Measurements from ENCODE around the gene TMEM107. TPM values are rescaled to one million over a fixed set of nuclear protein-coding genes. Genes with fewer than 3 reads are reported as not detected.
A peak's percentile ranks its signal among the peaks of the same experiment; 100 is the strongest.

TMEM107 gene
- total RNA-seq, 4 donors from 2014 or later: 11.2 to 18.8 (median 15.5) TPM

DNA sequence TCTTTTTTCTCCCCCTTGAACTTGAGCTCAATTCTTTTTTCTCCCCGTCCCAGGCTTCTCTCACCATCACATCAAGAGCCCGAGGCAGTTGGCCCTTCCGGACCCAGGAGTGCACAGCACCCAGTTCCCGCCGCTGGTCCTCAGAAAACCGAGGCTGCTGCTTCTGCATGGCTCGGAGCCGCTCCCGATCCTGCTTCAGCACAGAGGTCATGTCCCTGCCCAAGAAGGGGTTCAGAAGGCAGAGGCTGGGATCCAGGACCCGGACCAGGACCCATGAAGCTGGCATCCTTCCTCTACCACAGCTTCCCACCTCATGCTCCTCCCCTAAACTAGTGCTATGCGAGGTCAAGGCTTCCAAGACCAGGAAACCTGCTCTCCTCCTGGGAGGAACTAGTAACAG, 34.4 kb downstream of the TMEM107 start:
- no peaks in the 10 kb centered on the region for H3K9me3 ChIP-seq
- peaks cover 11 to 75% of the 10 kb centered on the region in 2 donors for H3K36me3 ChIP-seq
- WGBS, 2 donors (ENCODE audit: low coverage in 1 of 2): no CpG with 5 or more reads among the region's 11 CpGs
- H3K27me3 ChIP-seq: no peaks in the 10 kb centered on the region
- H3K27ac ChIP-seq: peak overlapping the region in 3 of 4 donors; percentile 99 to 100 (median 99)
- no peak overlapping the region for H3K4me3 ChIP-seq
- no peak for ATAC-seq
- peaks cover 0 to 90% (median 9%) of the 10 kb centered on the region in 3 donors for H3K4me1 ChIP-seq
- TF ChIP-seq, protein P1, sequence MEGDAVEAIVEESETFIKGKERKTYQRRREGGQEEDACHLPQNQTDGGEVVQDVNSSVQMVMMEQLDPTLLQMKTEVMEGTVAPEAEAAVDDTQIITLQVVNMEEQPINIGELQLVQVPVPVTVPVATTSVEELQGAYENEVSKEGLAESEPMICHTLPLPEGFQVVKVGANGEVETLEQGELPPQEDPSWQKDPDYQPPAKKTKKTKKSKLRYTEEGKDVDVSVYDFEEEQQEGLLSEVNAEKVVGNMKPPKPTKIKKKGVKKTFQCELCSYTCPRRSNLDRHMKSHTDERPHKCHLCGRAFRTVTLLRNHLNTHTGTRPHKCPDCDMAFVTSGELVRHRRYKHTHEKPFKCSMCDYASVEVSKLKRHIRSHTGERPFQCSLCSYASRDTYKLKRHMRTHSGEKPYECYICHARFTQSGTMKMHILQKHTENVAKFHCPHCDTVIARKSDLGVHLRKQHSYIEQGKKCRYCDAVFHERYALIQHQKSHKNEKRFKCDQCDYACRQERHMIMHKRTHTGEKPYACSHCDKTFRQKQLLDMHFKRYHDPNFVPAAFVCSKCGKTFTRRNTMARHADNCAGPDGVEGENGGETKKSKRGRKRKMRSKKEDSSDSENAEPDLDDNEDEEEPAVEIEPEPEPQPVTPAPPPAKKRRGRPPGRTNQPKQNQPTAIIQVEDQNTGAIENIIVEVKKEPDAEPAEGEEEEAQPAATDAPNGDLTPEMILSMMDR (IDR thresholded peaks at IDR 0.05): no peak
- TF ChIP-seq POLR2AphosphoS5 (IDR thresholded peaks at IDR 0.05) (no peak), POLR2A (IDR thresholded peaks at IDR 0.05) (no peak), EP300 (IDR thresholded peaks at IDR 0.05) (no peak)

DNA sequence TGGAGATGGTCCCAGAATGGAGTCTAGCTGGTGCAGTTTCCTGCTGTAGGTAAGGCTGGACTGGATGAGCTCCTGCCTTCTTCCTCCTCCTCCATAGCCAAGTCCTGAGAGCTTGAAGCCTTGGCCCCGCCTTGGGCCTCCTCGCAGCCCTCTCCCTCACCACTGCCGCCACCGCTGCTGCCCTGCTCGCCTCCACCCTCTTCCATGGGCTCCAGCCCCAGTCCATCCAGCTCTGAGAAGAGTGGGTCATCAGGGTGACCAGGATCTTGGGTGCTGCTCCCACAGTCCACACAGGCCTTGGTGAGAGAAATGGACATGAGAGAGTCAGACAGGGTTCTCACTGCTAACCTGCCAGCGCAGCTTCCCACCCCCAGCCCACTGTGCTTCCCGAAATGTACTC, 35.1 kb downstream of the TMEM107 start:
- Histone ChIP-seq H3K27ac (peak overlapping the region in 3 of 4 donors; percentile 99 to 100 (median 99)), H3K4me1 (peaks cover 0 to 83% (median 9%) of the 10 kb centered on the region in 3 donors), H3K27me3 (no peaks in the 10 kb centered on the region), H3K36me3 (peaks cover 5 to 68% of the 10 kb centered on the region in 2 donors), H3K4me3 (no peak overlapping the region), H3K9me3 (no peaks in the 10 kb centered on the region)
- TF ChIP-seq POLR2AphosphoS5 (IDR thresholded peaks at IDR 0.05) (no peak), POLR2A (IDR thresholded peaks at IDR 0.05) (no peak), EP300 (IDR thresholded peaks at IDR 0.05) (no peak)
- TF ChIP-seq, protein P1 (IDR thresholded peaks at IDR 0.05): no peak
- no peak for ATAC-seq
- WGBS, 2 donors (ENCODE audit: low coverage in 1 of 2): 77 to 93% methylated on average over 4 of the region's 7 CpGs

DNA sequence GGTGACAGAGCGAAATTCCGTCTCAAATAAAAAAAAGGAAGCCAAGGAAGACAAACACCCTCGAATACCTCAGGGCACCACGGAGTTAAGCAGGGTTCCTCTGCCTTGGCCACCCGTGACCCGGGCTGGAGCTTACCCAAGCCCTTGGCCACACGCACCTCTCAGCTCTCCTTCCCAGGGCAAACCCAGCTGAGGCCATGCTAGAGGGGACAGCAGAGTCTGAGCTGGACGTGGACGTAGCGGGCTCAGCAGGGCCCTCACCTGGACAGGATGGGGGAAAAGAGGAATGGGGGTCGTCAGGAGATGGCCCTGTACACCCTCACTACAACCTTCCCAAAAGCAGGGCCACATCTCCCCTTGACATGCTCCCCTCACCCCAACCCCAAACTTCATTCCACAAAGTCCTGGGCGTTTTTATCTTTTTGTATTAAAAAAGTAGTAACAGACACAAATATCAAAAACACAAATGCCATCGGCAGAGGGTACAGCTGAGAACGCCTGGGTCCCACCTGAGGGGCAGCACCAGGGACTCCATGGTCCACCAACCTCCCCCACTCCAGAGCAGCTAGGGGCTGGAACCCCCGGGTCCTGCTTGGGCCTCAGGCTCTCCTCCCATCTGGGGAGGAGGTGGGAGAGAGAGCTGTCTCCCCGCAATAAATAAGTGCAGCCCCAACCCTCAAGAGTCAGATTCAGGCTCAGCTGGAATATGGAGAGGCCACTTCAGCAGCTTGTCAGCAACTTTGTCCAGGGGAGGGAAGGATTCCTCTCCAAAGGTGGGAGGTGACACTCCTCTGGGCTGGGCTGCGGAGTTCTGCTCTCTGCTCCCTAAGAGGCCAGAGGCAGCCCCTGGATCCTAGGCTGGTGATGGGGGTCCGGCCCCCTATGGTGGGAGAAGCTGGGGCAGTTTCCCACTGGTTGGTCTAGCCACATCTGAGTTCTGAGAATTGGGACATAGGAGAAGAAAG, 35.8 kb downstream of the TMEM107 start:
- H3K4me1 ChIP-seq: peaks cover 0 to 76% (median 9%) of the 10 kb centered on the region in 3 donors
- WGBS, 2 donors (ENCODE audit: low coverage in 1 of 2): 64 to 80% methylated on average over 1 to 7 of the region's 18 CpGs
- peak overlapping the region in 1 of 2 donors; percentile 0 for H3K4me3 ChIP-seq
- H3K27me3 ChIP-seq: no peaks in the 10 kb centered on the region
- peaks cover 3 to 62% of the 10 kb centered on the region in 2 donors for H3K36me3 ChIP-seq
- no peak for ATAC-seq
- TF ChIP-seq POLR2AphosphoS5 (IDR thresholded peaks at IDR 0.05) (no peak), EP300 (IDR thresholded peaks at IDR 0.05) (no peak), POLR2A (IDR thresholded peaks at IDR 0.05) (no peak)
- TF ChIP-seq, protein P1 (IDR thresholded peaks at IDR 0.05): no peak
- peak overlapping the region; percentile 88 to 100 (median 99) for H3K27ac ChIP-seq
- H3K9me3 ChIP-seq: no peaks in the 10 kb centered on the region

DNA sequence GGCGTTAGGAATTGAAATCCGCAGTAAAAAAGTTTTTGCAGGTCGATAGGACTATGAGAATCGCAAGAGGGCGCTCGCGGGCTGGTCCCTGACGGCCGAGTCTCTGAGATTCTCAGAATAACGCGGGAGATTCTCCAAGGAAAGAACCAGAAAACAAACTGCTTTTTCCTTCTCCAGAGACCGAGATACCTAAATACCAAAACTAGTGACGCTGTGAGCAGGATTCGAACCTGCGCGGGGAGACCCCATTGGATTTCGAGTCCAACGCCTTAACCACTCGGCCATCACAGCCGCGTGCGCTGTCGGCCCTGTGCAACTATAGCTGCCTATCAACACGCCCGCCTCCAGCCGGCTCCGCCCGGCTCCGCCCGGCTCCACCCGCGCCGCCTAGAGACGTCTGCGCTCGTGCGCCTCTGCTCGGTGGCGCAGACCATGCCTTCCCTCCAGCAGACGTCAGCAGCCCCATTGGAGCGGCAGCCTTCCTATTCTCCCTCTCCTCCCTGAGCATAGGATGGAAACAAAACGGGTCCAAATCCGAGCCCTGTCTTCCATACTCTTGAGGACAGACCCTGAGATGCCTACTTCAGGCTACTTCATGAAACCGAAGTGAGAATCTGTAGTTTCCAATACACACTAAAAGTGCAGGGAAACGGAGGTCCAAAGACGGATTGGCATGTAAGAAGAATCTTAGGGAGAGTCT, 37.4 kb downstream of the TMEM107 start:
- H3K4me1 ChIP-seq: peaks cover 0 to 61% (median 9%) of the 10 kb centered on the region in 3 donors
- TF ChIP-seq POLR2AphosphoS5 (IDR thresholded peaks at IDR 0.05) (peak; percentile 81), POLR2A (IDR thresholded peaks at IDR 0.05) (peak; percentile 84 to 85), EP300 (IDR thresholded peaks at IDR 0.05) (no peak)
- TF ChIP-seq, protein P1 (IDR thresholded peaks at IDR 0.05): peak in 3 of 4 experiments; percentile 82 to 95 (median 94)
- H3K36me3 ChIP-seq: peaks cover 3 to 46% of the 10 kb centered on the region in 2 donors
- WGBS, 2 donors (ENCODE audit: low coverage in 1 of 2): 0 to 1% methylated on average over 17 to 18 of the region's 46 CpGs
- H3K4me3 ChIP-seq: peak overlapping the region in 1 of 2 donors; percentile 21
- H3K9me3 ChIP-seq: no peaks in the 10 kb centered on the region
- ATAC-seq: peak; percentile 93
- H3K27me3 ChIP-seq: no peaks in the 10 kb centered on the region
- peak overlapping the region; percentile 88 to 100 (median 99) for H3K27ac ChIP-seq
